Measurements from ENCODE around the gene CD96.

CD96 gene

DNA sequence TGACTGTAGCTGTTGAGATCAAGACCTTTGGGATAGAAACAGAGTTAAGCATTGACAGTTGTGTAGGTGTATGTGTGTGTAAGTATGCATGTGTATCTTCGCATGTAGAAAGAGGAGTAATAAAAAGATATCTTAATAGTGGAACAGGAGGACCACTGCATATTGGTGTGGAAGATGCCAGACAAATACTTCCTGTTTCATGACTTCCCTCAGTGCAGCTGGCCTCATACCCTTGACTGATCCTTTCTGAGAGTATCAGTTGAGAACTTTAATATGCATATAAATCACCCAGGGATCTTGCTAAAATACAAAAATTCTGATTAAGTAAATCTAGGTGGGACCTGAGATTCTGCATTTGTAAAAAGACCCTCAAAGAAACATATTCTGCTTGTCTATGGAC, 61.7 kb downstream of the CD96 start:
- no peak for TF ChIP-seq CTCF (IDR thresholded peaks at IDR 0.05)
- TF ChIP-seq ZFX (IDR thresholded peaks at IDR 0.05; ENCODE audit: borderline replicate concordance), result no peak
- no peak overlapping the region for H3K27ac ChIP-seq

DNA sequence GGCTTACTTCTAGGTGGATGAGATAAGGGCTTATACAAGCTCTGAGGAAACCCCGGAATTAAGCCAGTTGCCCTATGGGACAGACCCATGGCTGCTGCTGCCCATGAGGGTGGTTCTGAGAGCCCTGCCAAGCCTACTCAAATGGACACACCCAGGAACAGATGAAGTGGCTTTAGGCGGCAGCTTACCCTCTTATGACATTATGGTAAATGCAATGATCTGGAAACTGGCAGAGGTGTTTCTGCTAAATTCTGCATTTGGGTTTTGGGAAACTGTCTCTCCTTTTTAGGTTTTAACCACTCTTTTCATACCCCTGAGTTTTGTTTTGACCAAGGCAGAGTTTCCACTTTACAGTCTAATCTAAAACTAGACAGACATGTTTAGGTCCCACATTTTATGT, 62.1 kb downstream of the CD96 start:
- no peak for TF ChIP-seq CTCF (IDR thresholded peaks at IDR 0.05)
- no peak for TF ChIP-seq ZFX (IDR thresholded peaks at IDR 0.05; ENCODE audit: borderline replicate concordance)
- no peak overlapping the region for H3K27ac ChIP-seq

DNA sequence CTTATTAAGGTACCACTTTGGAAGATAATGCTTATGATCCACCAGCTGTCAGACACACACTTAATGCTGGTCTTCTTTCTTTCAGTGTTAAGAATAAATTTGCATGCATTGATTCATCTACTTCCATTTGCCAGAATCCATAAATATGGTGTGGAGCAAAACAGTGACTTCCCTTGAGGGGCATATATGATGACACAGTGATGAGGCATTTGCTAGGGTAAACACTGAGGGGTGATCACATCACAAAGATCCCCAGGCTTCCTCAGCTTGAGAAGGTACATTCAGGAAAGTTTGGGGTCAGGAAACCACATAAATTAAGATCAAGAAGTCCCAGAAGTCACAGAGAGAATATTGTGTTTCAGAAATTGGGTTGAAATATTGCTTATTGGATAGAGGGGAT, 63.0 kb downstream of the CD96 start:
- no peak overlapping the region for H3K27ac ChIP-seq
- TF ChIP-seq ZFX (IDR thresholded peaks at IDR 0.05; ENCODE audit: borderline replicate concordance), result no peak
- no peak for TF ChIP-seq CTCF (IDR thresholded peaks at IDR 0.05)

- H3K27ac ChIP-seq, result no peak overlapping the region
- TF ChIP-seq ZFX (IDR thresholded peaks at IDR 0.05; ENCODE audit: borderline replicate concordance), result no peak
- TF ChIP-seq CTCF (IDR thresholded peaks at IDR 0.05), result no peak
Measured at GRCh38 chr3:111605493-111605892, 63.5 kb downstream of the CD96 start.

- H3K27ac ChIP-seq, result no peak overlapping the region
- TF ChIP-seq CTCF (IDR thresholded peaks at IDR 0.05) (no peak), ZFX (IDR thresholded peaks at IDR 0.05; ENCODE audit: borderline replicate concordance) (no peak)
Measured at GRCh38 chr3:111607240-111607920, 65.4 kb downstream of the CD96 start.

- H3K27ac ChIP-seq, result no peak overlapping the region
- TF ChIP-seq ZFX (IDR thresholded peaks at IDR 0.05; ENCODE audit: borderline replicate concordance), result no peak
- no peak for TF ChIP-seq CTCF (IDR thresholded peaks at IDR 0.05)
Measured at GRCh38 chr3:111608383-111608782, 66.4 kb downstream of the CD96 start.

- H3K27ac ChIP-seq, result no peak overlapping the region
- no peak for TF ChIP-seq ZFX (IDR thresholded peaks at IDR 0.05; ENCODE audit: borderline replicate concordance)
- no peak for TF ChIP-seq CTCF (IDR thresholded peaks at IDR 0.05)
Measured at GRCh38 chr3:111609700-111610099, 67.7 kb downstream of the CD96 start.

Measured in 22Rv1 (cell line).